Hematopoietic multipotent progenitor cell treated with erythropoietin and hydrocortisone succinate and interleukin-3 and kit ligand, for 17 days (in vitro differentiated cells): ENCODE data around the gene TLR4.

ENCODE experiments used
- DNase-seq: peaks from one replicate; pipeline ENCODE4 v3.0.0-alpha.2; 2015; ENCODE audit warnings: low spot score

The TLR4 gene

GRCh38 chr9:117704024-117704575, at the start of gene TLR4:
Gene TLR4 (plus strand): TSS chr9:117704403. CDS start chr9:117704473, 70 bp downstream.
- DNase-seq = no peak

DNA sequence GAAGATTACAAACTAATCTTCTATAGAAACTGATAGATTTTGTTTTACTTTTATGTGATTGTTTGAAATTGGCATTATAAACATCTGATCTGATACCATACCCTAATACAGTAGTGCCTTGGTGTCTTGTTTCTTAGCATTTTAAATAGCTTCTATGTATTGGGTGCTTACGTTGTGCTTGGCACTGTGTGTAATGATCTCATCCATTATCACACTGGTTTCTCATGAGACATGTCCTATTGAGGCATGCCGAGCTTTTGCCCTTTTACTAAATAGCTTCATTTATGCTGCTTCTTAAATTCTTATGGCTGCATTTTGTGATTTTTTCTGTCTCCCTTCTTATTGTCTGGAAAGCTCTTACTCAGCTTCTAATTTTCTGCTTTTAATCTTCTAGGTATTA, 48.2 kb upstream of the TLR4 start:
- no peak for DNase-seq

GRCh38 chr9:117662651-117663050, 41.6 kb upstream of the TLR4 start:
- no peak for DNase-seq

- DNase-seq = no peak
These were observed 39.8 kb upstream of the TLR4 start for GRCh38 chr9:117664419-117664818.

GRCh38 chr9:117665601-117666385, 38.4 kb upstream of the TLR4 start:
- DNase-seq = no peak

DNA sequence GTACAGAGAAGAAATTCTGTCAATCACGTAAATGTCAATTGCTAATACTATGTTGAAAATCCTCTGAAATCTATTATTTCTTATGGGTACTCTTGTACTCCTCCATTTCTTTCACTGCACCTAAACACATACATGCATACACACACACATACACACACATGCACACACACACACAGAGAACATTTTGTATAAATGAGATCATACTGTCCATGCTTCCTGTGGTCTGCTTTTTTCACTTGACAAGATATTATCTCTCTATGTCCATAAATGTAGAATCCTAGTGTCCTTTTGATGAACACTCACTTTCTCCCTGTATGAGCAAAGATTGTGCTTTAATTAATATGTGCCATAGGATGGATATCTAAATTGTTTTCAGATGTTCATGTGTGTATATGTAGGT, 32.7 kb upstream of the TLR4 start:
- DNase-seq = no peak

GRCh38 chr9:117672369-117672768, 31.8 kb upstream of the TLR4 start:
- no peak for DNase-seq

- DNase-seq = no peak
These were observed 26.6 kb upstream of the TLR4 start for GRCh38 chr9:117677572-117677971.

DNA sequence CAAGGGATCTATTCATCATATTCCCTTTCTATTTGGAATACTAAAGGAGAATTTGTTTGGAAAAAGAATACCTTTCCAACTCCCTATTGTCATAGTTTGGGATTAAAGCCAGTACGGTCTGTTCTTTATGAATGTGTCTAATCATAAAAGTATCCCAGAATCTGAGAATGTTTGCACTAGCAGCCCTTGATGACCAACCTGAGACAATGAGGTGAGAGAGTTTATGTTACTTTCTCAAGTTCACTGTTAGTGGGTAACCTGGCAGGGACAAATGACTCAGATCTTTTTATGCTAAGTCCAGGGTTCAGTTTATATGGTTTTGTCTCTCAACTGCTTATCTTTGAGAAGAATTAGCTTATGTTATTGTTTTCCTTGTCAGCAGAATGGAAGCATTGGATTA, 25.3 kb upstream of the TLR4 start:
- no peak for DNase-seq

- DNase-seq = no peak
These were observed 24.8 kb upstream of the TLR4 start for GRCh38 chr9:117679416-117679815.

DNA sequence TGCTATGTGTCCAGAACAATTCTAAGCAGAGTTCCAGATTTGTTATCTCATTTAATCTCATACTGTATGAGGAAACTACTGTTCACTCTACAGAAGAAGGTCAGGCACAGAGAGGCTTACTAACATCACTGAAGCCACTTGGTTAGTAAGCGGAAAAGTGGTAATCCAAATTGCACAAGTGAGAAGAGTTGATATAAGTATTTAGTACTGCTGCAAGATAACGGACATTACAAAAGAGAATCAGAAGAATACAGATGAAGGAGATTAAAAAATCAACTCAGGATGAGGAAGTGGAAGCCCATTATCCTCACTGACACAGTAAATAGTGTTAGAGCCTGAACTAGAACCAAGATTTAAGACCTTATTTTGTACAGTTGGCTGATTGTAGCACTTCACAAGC, 22.3 kb upstream of the TLR4 start:
- DNase-seq = no peak

GRCh38 chr9:117682955-117683710, 21.1 kb upstream of the TLR4 start:
- no peak for DNase-seq

- no peak for DNase-seq
These were observed 16.7 kb upstream of the TLR4 start for GRCh38 chr9:117687532-117687931.

GRCh38 chr9:117691367-117691766, 12.8 kb upstream of the TLR4 start:
- DNase-seq = no peak

DNA sequence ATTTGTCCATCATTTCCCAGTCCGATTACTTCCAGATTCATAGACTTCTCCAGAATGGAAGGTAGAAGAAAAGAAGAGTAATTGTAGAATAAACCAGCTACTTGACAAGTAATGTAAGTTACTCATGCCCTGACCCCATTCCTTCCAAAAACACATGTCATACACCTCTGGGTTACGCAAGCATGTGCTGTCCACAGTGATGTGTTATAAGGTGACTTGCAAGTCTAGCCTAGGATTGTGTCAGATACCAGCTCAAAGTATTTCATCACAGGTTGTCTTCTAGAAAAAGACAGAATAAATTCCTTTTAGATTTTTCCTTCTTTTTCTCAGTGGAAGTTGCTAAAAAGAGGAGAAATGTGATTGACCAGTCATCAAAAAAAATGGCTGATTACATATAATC, 8.0 kb upstream of the TLR4 start:
- DNase-seq = no peak

DNA sequence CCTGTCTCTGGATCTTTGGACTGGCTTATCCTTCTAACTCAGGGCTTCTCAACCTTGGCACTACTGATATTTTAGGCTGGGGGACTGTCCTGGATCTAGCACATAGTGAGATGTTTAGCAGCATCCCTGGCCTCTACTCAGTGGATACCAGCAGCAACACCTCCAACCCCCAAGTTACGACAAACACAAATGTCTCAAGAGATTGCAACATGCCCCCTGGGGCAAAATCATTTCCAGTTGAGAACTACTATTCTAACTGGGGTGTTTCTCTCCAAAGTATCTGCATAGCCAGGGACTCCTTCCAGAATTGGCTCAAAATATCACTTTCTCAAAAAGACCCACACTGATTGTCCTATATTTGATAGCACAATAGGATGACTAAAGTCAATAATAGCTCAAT, 7.2 kb upstream of the TLR4 start:
- DNase-seq = no peak

GRCh38 chr9:117703537-117703936, 666 bp upstream of the TLR4 start:
- DNase-seq = no peak

GRCh38 chr9:117704597-117704996, 394 bp downstream of the TLR4 start:
- no peak for DNase-seq

DNA sequence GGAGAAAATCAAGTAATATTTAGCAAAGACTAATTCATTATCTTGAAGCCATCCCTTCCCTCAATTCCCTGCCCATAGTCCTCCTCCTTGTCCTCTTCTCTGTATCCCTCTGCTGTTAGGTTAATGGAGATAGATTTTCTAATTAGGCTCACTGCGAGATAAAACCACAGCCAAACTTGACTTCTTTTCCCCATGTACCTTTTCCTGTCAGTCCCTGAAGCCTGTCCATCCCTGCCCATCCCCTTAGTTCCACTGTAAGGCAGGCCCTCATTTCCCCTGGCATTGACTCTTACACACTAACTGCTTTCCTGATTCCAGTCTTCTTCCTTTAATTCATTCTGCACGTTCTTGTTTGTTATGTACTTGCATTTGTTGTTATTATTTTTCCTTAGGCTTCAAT, 1.2 kb downstream of the TLR4 start:
- DNase-seq = no peak

GRCh38 chr9:117706421-117707116, 2.4 kb downstream of the TLR4 start:
- no peak for DNase-seq

DNA sequence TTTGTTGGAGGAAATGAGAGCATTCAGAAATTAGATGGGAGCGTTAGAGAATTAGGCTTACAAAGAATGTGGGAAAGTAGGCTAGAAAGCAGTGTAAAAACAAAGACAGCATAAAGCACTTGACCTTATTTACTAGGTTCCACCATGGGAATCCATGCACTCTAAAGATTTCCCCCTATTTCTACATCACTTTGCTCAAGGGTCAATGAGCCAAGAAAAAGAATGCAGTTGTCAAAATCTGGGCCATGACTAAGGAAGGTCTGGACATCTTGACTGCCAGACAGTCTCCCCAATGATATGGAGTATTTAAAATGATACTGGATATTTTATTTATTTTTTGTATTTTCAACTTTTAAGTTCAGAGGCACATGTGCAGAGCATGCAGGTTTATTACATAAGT, 3.4 kb downstream of the TLR4 start:
- no peak for DNase-seq

DNA sequence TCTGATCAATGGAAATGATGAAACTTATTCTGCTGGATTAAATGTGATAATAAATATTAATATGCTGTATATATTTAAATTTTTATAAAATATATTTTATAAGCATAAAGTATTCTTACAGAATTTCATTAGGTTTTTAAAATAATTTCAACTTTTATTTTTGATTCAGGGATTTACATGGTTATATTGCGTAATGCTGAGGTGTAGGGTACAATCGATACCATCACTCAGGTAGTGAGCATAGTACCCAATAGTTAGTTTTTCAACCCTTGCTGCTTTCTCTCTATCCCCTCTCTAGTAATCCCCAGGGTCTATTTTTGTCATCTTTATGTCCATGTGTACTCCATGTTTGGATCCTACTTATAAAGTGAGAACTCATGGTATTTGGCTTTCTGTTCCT, 5.7 kb downstream of the TLR4 start:
- no peak for DNase-seq

DNA sequence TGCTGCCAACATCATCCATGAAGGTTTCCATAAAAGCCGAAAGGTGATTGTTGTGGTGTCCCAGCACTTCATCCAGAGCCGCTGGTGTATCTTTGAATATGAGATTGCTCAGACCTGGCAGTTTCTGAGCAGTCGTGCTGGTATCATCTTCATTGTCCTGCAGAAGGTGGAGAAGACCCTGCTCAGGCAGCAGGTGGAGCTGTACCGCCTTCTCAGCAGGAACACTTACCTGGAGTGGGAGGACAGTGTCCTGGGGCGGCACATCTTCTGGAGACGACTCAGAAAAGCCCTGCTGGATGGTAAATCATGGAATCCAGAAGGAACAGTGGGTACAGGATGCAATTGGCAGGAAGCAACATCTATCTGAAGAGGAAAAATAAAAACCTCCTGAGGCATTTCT, 10.1 kb downstream of the TLR4 start:
- no peak for DNase-seq
